ENCODE data around the gene PDIA2. TPM values are rescaled to one million over a fixed set of nuclear protein-coding genes. Genes with fewer than 3 reads are reported as not detected.
"Not testable (repeated sequence)": the region's sequence is repeated elsewhere in the genome, so short reads cannot be mapped to it uniquely, and the experiment has no call there.

PDIA2 gene
- total and polyA plus RNA-seq, 8 donors: 32.3 to 932 (median 118) TPM; not detected in 1

DNA sequence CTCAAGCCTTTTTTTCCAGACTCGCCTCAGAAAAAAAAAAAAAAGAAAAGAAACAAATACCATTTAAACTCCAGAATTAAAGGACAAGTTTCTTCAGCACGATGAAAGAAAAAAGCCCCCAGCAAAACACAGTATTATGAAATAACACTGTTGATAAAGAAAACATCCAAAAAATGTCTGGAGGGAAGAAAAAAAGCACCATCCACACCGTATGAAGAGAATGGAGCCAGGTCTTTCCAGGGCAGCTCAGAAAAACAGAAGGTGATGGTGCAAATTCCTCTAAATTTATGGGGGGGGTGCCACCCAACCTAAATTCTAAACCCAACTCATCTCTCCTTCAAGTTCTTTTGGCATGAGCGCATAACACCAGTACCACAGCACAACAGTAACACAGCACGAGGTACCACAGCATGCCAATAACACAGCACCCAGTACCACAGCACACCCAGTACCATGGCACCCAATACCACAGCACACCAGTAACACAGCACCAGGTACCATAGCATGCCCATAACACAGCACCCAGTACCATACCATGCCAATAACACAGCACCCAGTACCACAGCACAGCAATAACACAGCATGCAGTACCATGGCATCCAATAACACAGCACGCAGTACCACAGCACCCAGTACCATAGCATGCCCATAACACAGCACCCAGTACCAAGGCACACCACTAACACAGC, 50.6 kb downstream of the PDIA2 start:
- H3K36me3 ChIP-seq: no peaks in the 10 kb centered on the region
- TF ChIP-seq, protein P1, sequence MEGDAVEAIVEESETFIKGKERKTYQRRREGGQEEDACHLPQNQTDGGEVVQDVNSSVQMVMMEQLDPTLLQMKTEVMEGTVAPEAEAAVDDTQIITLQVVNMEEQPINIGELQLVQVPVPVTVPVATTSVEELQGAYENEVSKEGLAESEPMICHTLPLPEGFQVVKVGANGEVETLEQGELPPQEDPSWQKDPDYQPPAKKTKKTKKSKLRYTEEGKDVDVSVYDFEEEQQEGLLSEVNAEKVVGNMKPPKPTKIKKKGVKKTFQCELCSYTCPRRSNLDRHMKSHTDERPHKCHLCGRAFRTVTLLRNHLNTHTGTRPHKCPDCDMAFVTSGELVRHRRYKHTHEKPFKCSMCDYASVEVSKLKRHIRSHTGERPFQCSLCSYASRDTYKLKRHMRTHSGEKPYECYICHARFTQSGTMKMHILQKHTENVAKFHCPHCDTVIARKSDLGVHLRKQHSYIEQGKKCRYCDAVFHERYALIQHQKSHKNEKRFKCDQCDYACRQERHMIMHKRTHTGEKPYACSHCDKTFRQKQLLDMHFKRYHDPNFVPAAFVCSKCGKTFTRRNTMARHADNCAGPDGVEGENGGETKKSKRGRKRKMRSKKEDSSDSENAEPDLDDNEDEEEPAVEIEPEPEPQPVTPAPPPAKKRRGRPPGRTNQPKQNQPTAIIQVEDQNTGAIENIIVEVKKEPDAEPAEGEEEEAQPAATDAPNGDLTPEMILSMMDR (IDR thresholded peaks at IDR 0.05): no peak
- TF ChIP-seq POLR2A (IDR thresholded peaks at IDR 0.05) (no peak), EP300 (IDR thresholded peaks at IDR 0.05) (no peak), POLR2AphosphoS5 (IDR thresholded peaks at IDR 0.05) (no peak)
- H3K27me3 ChIP-seq: no peaks in the 10 kb centered on the region
- no peak overlapping the region for H3K4me3 ChIP-seq
- WGBS, 5 donors: 80 to 84% (median 81%) methylated on average over 6 of the region's 6 CpGs
- no peaks in the 10 kb centered on the region for H3K9me3 ChIP-seq
- intact Hi-C loops (cut with DNase I; ENCODE audit: low total_unique reads): no loop called here
- DNase-seq: no peak
- H3K4me1 ChIP-seq: peaks cover 2 to 41% (median 28%) of the 10 kb centered on the region in 4 donors
- no peak overlapping the region for H3K27ac ChIP-seq

DNA sequence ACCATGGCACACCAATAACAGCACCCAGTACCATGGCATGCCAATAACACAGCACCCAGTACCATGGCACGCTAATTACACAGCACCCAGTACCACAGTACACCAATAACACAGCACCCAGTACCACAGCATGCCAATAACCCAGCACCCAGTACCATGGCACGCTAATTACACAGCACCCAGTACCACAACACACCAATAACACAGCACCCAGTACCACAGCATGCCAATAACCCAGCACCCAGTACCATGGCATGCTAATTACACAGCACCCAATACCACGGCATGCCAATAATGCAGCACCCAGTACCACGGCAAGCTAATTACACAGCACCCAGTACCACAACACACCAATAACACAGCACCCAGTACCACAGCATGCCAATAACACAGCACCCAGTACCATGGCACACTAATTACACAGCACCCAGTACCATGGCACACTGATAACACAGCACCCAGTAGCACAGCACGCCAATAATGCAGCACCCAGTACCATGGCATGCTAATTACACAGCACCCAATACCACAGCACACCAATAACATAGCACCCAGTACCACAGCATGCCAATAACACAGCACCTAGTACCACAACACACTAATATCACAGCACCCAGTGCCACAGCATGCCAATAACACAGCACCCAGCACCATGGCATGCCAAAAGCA, 51.3 kb downstream of the PDIA2 start:
- intact Hi-C loops (cut with DNase I; ENCODE audit: low total_unique reads); H3K9me3 ChIP-seq; DNase-seq; H3K36me3 ChIP-seq; H3K27ac ChIP-seq; H3K4me3 ChIP-seq; H3K27me3 ChIP-seq: not testable (repeated sequence)
- H3K4me1 ChIP-seq: peaks cover 0 to 38% (median 26%) of the 10 kb centered on the region in 4 donors
- 91 to 99% (median 97%) methylated on average over 5 of the region's 5 CpGs for WGBS, 5 donors

DNA sequence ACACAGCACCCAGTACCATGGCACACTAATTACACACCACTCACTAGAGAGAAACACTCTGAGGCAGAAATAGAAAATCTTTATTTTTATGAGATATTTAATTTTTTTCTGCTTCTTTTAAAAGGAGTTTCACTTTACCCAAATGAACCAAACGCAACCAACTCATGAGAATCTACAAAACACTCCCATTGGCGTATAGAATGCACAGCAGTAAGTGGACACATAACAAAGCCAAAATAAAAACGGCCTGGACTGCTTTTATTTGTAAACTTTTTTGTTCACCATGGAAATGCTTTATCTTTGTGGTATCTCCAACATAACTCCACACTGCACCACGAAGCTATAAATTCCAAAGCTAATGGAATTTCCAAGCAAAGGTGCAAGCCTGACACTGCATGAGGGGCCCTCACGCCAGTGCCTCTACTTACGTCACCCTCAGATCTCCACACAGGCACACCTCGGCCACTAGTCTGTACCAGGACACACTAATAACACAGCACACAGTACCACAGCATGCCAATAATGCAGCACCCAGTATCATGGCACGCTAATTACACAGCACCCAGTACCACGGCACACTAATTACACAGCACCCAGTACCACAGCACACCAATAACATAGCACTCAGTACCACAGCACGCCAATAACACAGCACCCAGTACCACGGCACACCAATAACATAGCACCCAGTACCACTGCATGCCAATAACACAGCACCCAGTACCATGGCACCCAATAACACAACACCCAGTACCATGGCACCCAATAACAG, 52.1 kb downstream of the PDIA2 start:
- H3K9me3 ChIP-seq; H3K4me3 ChIP-seq; H3K36me3 ChIP-seq; DNase-seq; H3K27me3 ChIP-seq; H3K27ac ChIP-seq; intact Hi-C loops (cut with DNase I; ENCODE audit: low total_unique reads): not testable (repeated sequence)
- 81 to 88% (median 87%) methylated on average over 11 of the region's 11 CpGs for WGBS, 5 donors
- H3K4me1 ChIP-seq: peaks cover 5 to 43% (median 32%) of the 10 kb centered on the region in 4 donors

DNA sequence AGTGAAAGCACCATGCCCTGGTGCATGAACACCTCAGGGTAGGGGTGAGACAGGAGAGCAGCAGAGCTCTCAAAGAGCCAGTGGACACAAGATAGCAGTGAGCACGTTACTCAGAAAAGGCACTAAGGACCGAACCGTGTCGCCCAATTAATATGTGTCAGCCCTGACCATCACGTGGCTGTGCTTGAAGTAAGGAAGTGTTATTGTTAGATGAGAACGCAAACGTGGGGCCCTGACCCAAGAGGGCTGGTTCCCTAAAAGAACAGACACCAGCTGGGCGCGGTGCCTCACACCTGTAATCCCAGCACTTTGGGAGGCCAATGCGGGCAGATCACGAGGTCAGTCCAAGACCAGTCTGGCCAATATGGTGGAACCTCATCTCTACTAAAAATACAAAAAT, 53.3 kb downstream of the PDIA2 start:
- WGBS, 5 donors: 81 to 93% (median 92%) methylated on average over 11 of the region's 11 CpGs
- Histone ChIP-seq H3K27ac (no peak overlapping the region), H3K4me1 (peaks cover 5 to 44% (median 33%) of the 10 kb centered on the region in 4 donors), H3K36me3 (peaks cover 0 to 8% (median under 1%) of the 10 kb centered on the region in 4 donors), H3K4me3 (no peak overlapping the region), H3K27me3 (no peaks in the 10 kb centered on the region), H3K9me3 (no peaks in the 10 kb centered on the region)
- intact Hi-C loops (cut with DNase I; ENCODE audit: low total_unique reads): no loop called here
- DNase-seq: no peak
- TF ChIP-seq POLR2AphosphoS5 (IDR thresholded peaks at IDR 0.05): no peak
- TF ChIP-seq POLR2A (IDR thresholded peaks at IDR 0.05): no peak
- TF ChIP-seq EP300 (IDR thresholded peaks at IDR 0.05): no peak
- TF ChIP-seq, protein P1 (IDR thresholded peaks at IDR 0.05): no peak

Other genes with a start within 250 kb of the PDIA2 start
- 1 to 10 TPM in 3 of 5 donors, not detected in 2; 2.2 to 5.5 (median 3.6) TPM for gene POLR3K, start 229.6 kb upstream of the PDIA2 start, total RNA-seq
- gene POLR3K, start 229.6 kb upstream of the PDIA2 start, polyA plus RNA-seq: 10 to 100 TPM; 10.7 to 13.3 (median 10.9) TPM
- 10 to 100 TPM in 3 of 5 donors, 1 to 10 TPM in 2; 2.3 to 22.9 (median 11.9) TPM for gene SNRNP25, start 229.3 kb upstream of the PDIA2 start, total RNA-seq
- 10 to 100 TPM; 30.2 to 40.2 (median 34.4) TPM for gene SNRNP25, start 229.3 kb upstream of the PDIA2 start, polyA plus RNA-seq
- gene RHBDF1, start 210.5 kb upstream of the PDIA2 start, total RNA-seq: 100 to 1,000 TPM in 1 of 5 donors, 10 to 100 TPM in 4; 13.4 to 185 (median 30.4) TPM
- 10 to 100 TPM; 10.2 to 38.3 (median 15.3) TPM for gene RHBDF1, start 210.5 kb upstream of the PDIA2 start, polyA plus RNA-seq
- 100 to 1,000 TPM in 1 of 5 donors, 10 to 100 TPM in 4; 33.3 to 102 (median 76.2) TPM for gene MPG, start 204.9 kb upstream of the PDIA2 start, total RNA-seq
- 100 to 1,000 TPM in 2 of 3 donors, 10 to 100 TPM in 1; 90.6 to 112 (median 112) TPM for gene MPG, start 204.9 kb upstream of the PDIA2 start, polyA plus RNA-seq
- gene NPRL3, start 144.5 kb upstream of the PDIA2 start, total RNA-seq: 10 to 100 TPM in 3 of 5 donors, 1 to 10 TPM in 1, under 1 TPM in 1; 0.58 to 73.9 (median 22.3) TPM
- gene NPRL3, start 144.5 kb upstream of the PDIA2 start, polyA plus RNA-seq: 10 to 100 TPM; 12.4 to 14.1 (median 13.3) TPM
- gene HBZ, start 130.5 kb upstream of the PDIA2 start, total RNA-seq: not detected
- gene HBZ, start 130.5 kb upstream of the PDIA2 start, polyA plus RNA-seq: not detected
- gene HBM, start 117.2 kb upstream of the PDIA2 start, total RNA-seq: 10 to 100 TPM in 1 of 5 donors, not detected in 4; 10.3 TPM
- gene HBM, start 117.2 kb upstream of the PDIA2 start, polyA plus RNA-seq: not detected
- gene HBA2, start 110.3 kb upstream of the PDIA2 start, total RNA-seq: 100 to 1,000 TPM in 1 of 5 donors, 10 to 100 TPM in 2, 1 to 10 TPM in 1, not detected in 1; 8.4 to 570 (median 32.0) TPM
- 10 to 100 TPM in 2 of 3 donors, 1 to 10 TPM in 1; 3.5 to 21.3 (median 17.0) TPM for gene HBA2, start 110.3 kb upstream of the PDIA2 start, polyA plus RNA-seq
- 100 to 1,000 TPM in 1 of 5 donors, 10 to 100 TPM in 1, not detected in 3; 34.8 to 263 TPM for gene HBA1, start 106.5 kb upstream of the PDIA2 start, total RNA-seq
- 1 to 10 TPM in 1 of 3 donors, under 1 TPM in 1, not detected in 1; 0.88 to 5.7 TPM for gene HBA1, start 106.5 kb upstream of the PDIA2 start, polyA plus RNA-seq
- gene HBQ1, start 102.7 kb upstream of the PDIA2 start, total RNA-seq: not detected
- gene HBQ1, start 102.7 kb upstream of the PDIA2 start, polyA plus RNA-seq: not detected
- 100 to 1,000 TPM; 100 to 221 (median 121) TPM for gene LUC7L, start 53.7 kb upstream of the PDIA2 start, total RNA-seq
- 100 to 1,000 TPM in 1 of 3 donors, 10 to 100 TPM in 2; 77.5 to 108 (median 82.2) TPM for gene LUC7L, start 53.7 kb upstream of the PDIA2 start, polyA plus RNA-seq
- 10 to 100 TPM; 14.6 to 87.2 (median 60.3) TPM for gene FAM234A, start 48.3 kb upstream of the PDIA2 start, total RNA-seq
- gene FAM234A, start 48.3 kb upstream of the PDIA2 start, polyA plus RNA-seq: 10 to 100 TPM; 13.1 to 34.9 (median 29.5) TPM
- 10 to 100 TPM in 2 of 5 donors, 1 to 10 TPM in 3; 2.6 to 24.6 (median 7.0) TPM for gene RGS11, start 7.2 kb upstream of the PDIA2 start, total RNA-seq
- gene RGS11, start 7.2 kb upstream of the PDIA2 start, polyA plus RNA-seq: 10 to 100 TPM in 2 of 3 donors, 1 to 10 TPM in 1; 7.3 to 26.3 (median 11.9) TPM
- 10 to 100 TPM in 2 of 5 donors, 1 to 10 TPM in 2, not detected in 1; 3.1 to 39.7 (median 11.0) TPM for gene ARHGDIG, start 2.6 kb upstream of the PDIA2 start, total RNA-seq
- 10 to 100 TPM in 1 of 3 donors, 1 to 10 TPM in 2; 5.2 to 50.4 (median 9.6) TPM for gene ARHGDIG, start 2.6 kb upstream of the PDIA2 start, polyA plus RNA-seq
- gene AXIN1, start 69.6 kb downstream of the PDIA2 start, total RNA-seq: 10 to 100 TPM; 11.7 to 69.2 (median 17.0) TPM
- gene AXIN1, start 69.6 kb downstream of the PDIA2 start, polyA plus RNA-seq: 10 to 100 TPM; 13.3 to 19.1 (median 17.9) TPM
- 100 to 1,000 TPM in 1 of 5 donors, 10 to 100 TPM in 3, 1 to 10 TPM in 1; 9.9 to 106 (median 30.7) TPM for gene MRPL28, start 87.4 kb downstream of the PDIA2 start, total RNA-seq
- gene MRPL28, start 87.4 kb downstream of the PDIA2 start, polyA plus RNA-seq: 100 to 1,000 TPM in 1 of 3 donors, 10 to 100 TPM in 2; 78.8 to 100 (median 83.4) TPM
- 100 to 1,000 TPM in 4 of 5 donors, 10 to 100 TPM in 1; 20.7 to 364 (median 162) TPM for gene PGAP6, start 98.8 kb downstream of the PDIA2 start, total RNA-seq
- 10 to 100 TPM; 27.7 to 54.4 (median 33.9) TPM for gene PGAP6, start 98.8 kb downstream of the PDIA2 start, polyA plus RNA-seq
- gene NME4, start 114.0 kb downstream of the PDIA2 start, total RNA-seq: 100 to 1,000 TPM in 1 of 5 donors, 10 to 100 TPM in 4; 23.3 to 187 (median 49.0) TPM
- 10 to 100 TPM; 84.0 to 97.7 (median 95.6) TPM for gene NME4, start 114.0 kb downstream of the PDIA2 start, polyA plus RNA-seq
- 100 to 1,000 TPM in 1 of 5 donors, 10 to 100 TPM in 2, 1 to 10 TPM in 2; 5.8 to 149 (median 12.5) TPM for gene DECR2, start 118.7 kb downstream of the PDIA2 start, total RNA-seq
- 10 to 100 TPM; 20.8 to 24.5 (median 22.6) TPM for gene DECR2, start 118.7 kb downstream of the PDIA2 start, polyA plus RNA-seq
- gene RAB11FIP3, start 142.5 kb downstream of the PDIA2 start, total RNA-seq: 100 to 1,000 TPM in 1 of 5 donors, 10 to 100 TPM in 3, 1 to 10 TPM in 1; 6.7 to 102 (median 57.8) TPM
- gene RAB11FIP3, start 142.5 kb downstream of the PDIA2 start, polyA plus RNA-seq: 10 to 100 TPM; 15.4 to 19.7 (median 16.2) TPM
- 100 to 1,000 TPM in 1 of 5 donors, 10 to 100 TPM in 4; 25.2 to 235 (median 83.5) TPM for gene CAPN15, start 244.5 kb downstream of the PDIA2 start, total RNA-seq
- gene CAPN15, start 244.5 kb downstream of the PDIA2 start, polyA plus RNA-seq: 10 to 100 TPM; 29.3 to 33.2 (median 29.6) TPM